Measurements from ENCODE around the gene RNU6-9.
"Not testable (repeated sequence)": the region's sequence is repeated elsewhere in the genome, so short reads cannot be mapped to it uniquely, and the experiment has no call there.

Gene RNU6-9

GRCh38 chr19:876089-876488, 17.2 kb upstream of the RNU6-9 start:
- Histone ChIP-seq H3K27me3 (replicated peaks) (no peaks in the 10 kb centered on the region), H3K4me3 (ENCODE audit: low read depth, low read length) (no peak overlapping the region), H3K27ac (no peak overlapping the region), H3K36me3 (replicated peaks) (peaks cover 45% of the 10 kb centered on the region)
- no peak for TF ChIP-seq CTCF (IDR thresholded peaks at IDR 0.05; ENCODE audit: low read depth, low read length, missing control alignments)
- in situ Hi-C loops (cut with HindIII; ENCODE audit: low pct_ligation_motif_present, low sequenced_read_pairs), result no loop called here
- DNase-seq, result no peak

DNA sequence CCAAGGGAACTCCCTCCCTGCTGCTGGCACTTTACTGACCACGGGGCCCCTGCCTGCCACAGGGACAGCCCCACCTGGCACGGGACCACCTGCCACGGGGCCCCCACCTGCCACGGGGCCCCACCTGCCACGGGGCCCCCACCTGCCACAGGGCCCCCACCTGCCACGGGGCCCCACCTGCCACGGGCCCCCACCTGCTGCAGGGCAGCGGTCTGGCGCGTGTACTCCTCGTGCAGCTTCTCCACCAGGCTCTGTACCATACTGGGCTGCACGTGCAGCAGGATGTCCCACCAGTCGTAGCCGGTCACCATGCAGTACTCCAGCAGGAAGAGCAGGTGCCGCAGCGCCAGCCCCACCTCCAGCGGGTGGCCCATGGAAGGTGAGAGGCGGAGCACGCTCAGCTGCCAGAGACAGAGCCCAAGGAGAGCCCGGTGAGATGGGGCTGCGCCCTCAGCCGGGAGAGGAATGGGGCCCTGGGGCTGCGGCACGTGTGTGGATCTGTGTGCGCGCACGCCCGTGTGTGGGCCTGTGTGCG, 16.4 kb upstream of the RNU6-9 start:
- in situ Hi-C loops (cut with HindIII; ENCODE audit: low pct_ligation_motif_present, low sequenced_read_pairs), result no loop called here
- DNase-seq, result no peak
- peaks cover 47% of the 10 kb centered on the region for H3K36me3 ChIP-seq (replicated peaks)
- H3K4me3 ChIP-seq (ENCODE audit: low read depth, low read length), result no peak overlapping the region
- TF ChIP-seq CTCF (IDR thresholded peaks at IDR 0.05; ENCODE audit: low read depth, low read length, missing control alignments), result no peak
- no peaks in the 10 kb centered on the region for H3K27me3 ChIP-seq (replicated peaks)
- no peak overlapping the region for H3K27ac ChIP-seq

DNA sequence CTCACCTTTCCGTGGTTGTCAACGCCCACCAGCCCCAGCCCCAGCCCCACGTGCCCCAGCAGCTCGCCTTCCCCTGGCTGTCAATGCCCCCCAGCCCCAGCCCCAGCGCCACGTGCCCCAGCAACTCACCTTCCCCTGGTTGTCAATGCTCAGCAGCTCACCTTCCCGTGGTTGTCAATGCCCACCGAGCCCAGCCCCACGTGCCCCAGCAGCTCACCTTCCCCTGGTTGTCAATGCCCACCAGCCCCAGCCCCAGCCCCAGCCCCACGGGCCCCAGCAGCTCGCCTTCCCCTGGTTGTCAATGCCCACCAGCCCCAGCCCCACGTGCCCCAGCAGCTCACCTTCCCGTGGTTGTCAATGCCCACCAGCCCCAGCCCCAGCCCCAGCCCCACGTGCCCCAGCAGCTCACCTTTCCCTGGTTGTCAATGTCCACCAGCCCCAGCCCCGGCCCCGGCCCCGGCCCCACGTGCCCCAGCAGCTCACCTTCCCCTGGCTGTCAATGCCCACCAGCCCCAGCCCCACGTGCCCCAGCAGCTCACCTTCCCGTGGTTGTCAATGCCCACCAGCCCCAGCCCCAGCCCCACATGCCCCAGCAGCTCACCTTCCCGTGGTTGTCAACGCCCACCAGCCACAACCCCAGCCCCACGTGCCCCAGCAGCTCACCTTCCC, 15.2 kb upstream of the RNU6-9 start:
- H3K27ac ChIP-seq; H3K4me3 ChIP-seq (ENCODE audit: low read depth, low read length); in situ Hi-C loops (cut with HindIII; ENCODE audit: low pct_ligation_motif_present, low sequenced_read_pairs); H3K27me3 ChIP-seq (replicated peaks); DNase-seq: not testable (repeated sequence)
- H3K36me3 ChIP-seq (replicated peaks), result peaks cover 52% of the 10 kb centered on the region

DNA sequence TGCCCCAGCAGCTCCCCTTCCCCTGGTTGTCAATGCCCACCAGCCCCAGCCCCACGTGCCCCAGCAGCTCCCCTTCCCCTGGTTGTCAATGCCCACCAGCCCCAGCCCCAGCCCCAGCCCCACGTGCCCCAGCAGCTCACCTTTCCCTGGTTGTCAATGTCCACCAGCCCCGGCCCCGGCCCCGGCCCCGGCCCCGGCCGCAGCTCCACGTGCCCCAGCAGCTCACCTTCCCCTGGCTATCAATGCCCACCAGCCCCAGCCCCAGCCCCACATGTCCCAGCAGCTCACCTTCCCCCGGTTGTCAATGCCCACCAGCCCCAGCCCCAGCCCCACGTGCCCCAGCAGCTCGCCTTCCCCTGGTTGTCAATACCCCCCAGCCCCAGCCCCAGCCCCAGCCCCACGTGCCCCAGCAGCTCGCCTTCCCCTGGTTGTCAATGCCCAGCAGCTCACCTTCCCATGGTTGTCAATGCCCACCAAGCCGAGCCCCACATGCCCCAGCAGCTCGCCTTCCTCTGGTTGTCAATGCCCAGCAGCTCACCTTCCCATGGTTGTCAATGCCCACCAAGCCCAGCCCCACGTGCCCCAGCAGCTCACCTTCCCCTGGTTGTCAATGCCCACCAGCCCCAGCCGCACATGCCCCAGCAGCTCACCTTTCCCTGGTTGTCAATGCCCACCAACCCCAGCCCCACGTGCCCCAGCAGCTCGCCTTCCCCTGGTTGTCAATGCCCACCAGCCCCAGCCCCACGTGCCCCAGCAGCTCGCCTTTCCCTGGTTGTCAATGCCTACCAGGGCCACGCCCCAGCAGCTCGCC, 14.3 kb upstream of the RNU6-9 start:
- H3K36me3 ChIP-seq (replicated peaks), result peaks cover 50% of the 10 kb centered on the region
- H3K27me3 ChIP-seq (replicated peaks); H3K27ac ChIP-seq; in situ Hi-C loops (cut with HindIII; ENCODE audit: low pct_ligation_motif_present, low sequenced_read_pairs); DNase-seq; H3K4me3 ChIP-seq (ENCODE audit: low read depth, low read length): not testable (repeated sequence)

- Histone ChIP-seq H3K27me3 (replicated peaks) (no peaks in the 10 kb centered on the region), H3K27ac (no peak overlapping the region), H3K36me3 (replicated peaks) (peaks cover 51% of the 10 kb centered on the region), H3K4me3 (ENCODE audit: low read depth, low read length) (no peak overlapping the region)
- no peak for TF ChIP-seq CTCF (IDR thresholded peaks at IDR 0.05; ENCODE audit: low read depth, low read length, missing control alignments)
- DNase-seq, result no peak
- in situ Hi-C loops (cut with HindIII; ENCODE audit: low pct_ligation_motif_present, low sequenced_read_pairs), result no loop called here
Observed at GRCh38 chr19:879711-880438, 13.4 kb upstream of the RNU6-9 start.

DNA sequence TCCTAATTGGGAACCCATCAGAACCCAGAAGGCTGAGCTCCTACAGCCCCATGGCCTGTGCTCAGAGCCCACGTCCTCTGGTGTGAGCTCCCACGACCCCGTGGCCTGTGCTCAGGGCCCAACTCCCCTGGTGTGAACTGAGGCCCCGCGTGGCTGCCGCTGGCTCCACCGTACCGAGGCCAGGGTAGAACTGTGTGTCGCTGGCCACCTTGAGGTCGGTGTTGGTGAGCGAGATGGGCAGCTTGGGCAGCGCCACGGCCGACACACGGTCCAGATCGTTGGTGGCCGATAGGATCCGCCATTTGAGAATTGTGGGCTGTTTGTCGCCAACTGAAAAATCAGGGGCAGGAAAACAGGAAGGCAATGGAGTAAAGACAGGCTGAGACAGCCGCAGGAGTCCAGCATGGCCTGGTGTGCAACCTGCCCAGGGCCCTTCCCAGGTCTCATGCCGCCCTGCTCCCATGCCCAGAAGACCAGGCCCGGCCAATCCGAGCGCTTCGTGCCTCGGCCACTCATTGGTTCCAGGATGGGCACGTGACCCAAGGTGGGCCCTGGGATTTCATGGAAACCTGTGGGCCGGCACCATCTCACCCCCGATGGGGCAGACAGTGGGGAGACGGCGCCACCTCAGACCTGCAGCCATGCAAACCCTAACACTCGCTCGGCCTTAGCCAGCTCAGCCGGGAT, 11.8 kb upstream of the RNU6-9 start:
- H3K27ac ChIP-seq, result no peak overlapping the region
- no peak overlapping the region for H3K4me3 ChIP-seq (ENCODE audit: low read depth, low read length)
- DNase-seq, result no peak
- TF ChIP-seq CTCF (IDR thresholded peaks at IDR 0.05; ENCODE audit: low read depth, low read length, missing control alignments), result no peak
- in situ Hi-C loops (cut with HindIII; ENCODE audit: low pct_ligation_motif_present, low sequenced_read_pairs), result no loop called here
- peaks cover 57% of the 10 kb centered on the region for H3K36me3 ChIP-seq (replicated peaks)
- H3K27me3 ChIP-seq (replicated peaks), result no peaks in the 10 kb centered on the region
